HepG2 (cell line): ENCODE measurements around the gene SKP1. TPM values are rescaled to one million over a fixed set of nuclear protein-coding genes. Genes with fewer than 3 reads are reported as not detected.
A peak's percentile ranks its signal among the peaks of the same experiment; 100 is the strongest.

ENCODE experiments used
- ATAC-seq: fragments of 200-7000 bp; cut with Tn5 transposase; 3 replicates; pipeline ENCODE4 v1.9.1; 2020; ENCODE audit warnings: mild to moderate bottlenecking, moderate library complexity
- BruUV-seq: library from RNA; stranded (reverse); fragments of 400-500 nt; replicated peaks from 2 replicates; lab custom pipeline; 2021; lab: Mats Ljungman, UMichigan
- CTCF ChIA-PET: fragments of 300-600 bp; formaldehyde crosslinking; extraction: SDS; loops from one replicate; lab custom pipeline; 2021; ENCODE audit warnings: low total read pairs, inconsistent platforms, low intra/inter-chr PET ratio; lab: Yijun Ruan, JAX
- POLR2A ChIA-PET: fragments of 350-600 bp; sonication (Branson Sonifier 250); formaldehyde crosslinking; loops from one replicate; lab custom pipeline; 2020; ENCODE audit warnings: antibody characterized with exemption, inconsistent platforms; lab: Yijun Ruan, JAX
- DNase-seq: peaks from one replicate; pipeline ENCODE4 v3.0.0-alpha.2; 2015; ENCODE audit warnings: low spot score
- FAIRE-seq: peaks from 3 replicates; lab custom pipeline; 2011; peaks lifted over from hg19 to GRCh38; lab: Jason Lieb, UNC
- H2AFZ ChIP-seq: one replicate; pipeline ENCODE4 v1.6.1; 2011; ENCODE audit warnings: low read length, inconsistent platforms
- H3K27ac ChIP-seq: fragments of 300-600 bp; 3 replicates; pipeline ENCODE4 v1.8.0; 2011; ENCODE audit warnings: mixed run types, mild to moderate bottlenecking, mixed read lengths, low read length, inconsistent platforms; ENCODE audit not compliant: insufficient read depth; ENCODE audit errors: extremely low read length
- H3K27me3 ChIP-seq, 2 experiments: fragments of 200-600 bp in 1 of 2; 2 replicates in 1 of 2; 3 replicates in 1 of 2; pipeline versions ENCODE4 v1.6.0 to v1.8.0; 2011; ENCODE audit warnings: low read length in 2 of 2, mild to moderate bottlenecking in 2 of 2, moderate library complexity in 2 of 2, inconsistent platforms in 1 of 2; ENCODE audit not compliant: insufficient read depth in 2 of 2, control insufficient read depth in 1 of 2
- H3K36me3 ChIP-seq, 2 experiments: fragments of 200-600 bp in 1 of 2; replicated peaks in 1 of 2; 2 replicates in 1 of 2; 3 replicates in 1 of 2; pipeline versions ENCODE4 v1.5.1 to v1.8.0; 2011; ENCODE audit warnings: low read length in 2 of 2, inconsistent platforms in 1 of 2; ENCODE audit not compliant: insufficient read depth in 2 of 2, control insufficient read depth in 1 of 2
- H3K4me1 ChIP-seq: 2 replicates; pipeline ENCODE4 v1.5.1; 2012; ENCODE audit warnings: low read length, inconsistent platforms; ENCODE audit not compliant: insufficient read depth
- H3K4me2 ChIP-seq: 2 replicates; pipeline ENCODE4 v1.6.0; 2011; ENCODE audit warnings: low read depth, low read length, inconsistent platforms
- H3K4me3 ChIP-seq, 3 experiments: fragments of 200-600 bp in 1 of 3; sonication (generic), shearing (Covaris generic) in 1 of 3; replicated peaks in 1 of 3; 2 replicates each; pipeline ENCODE4 v1.5.1; 2011 to 2016; ENCODE audit warnings: low read length in 3 of 3, inconsistent platforms in 2 of 3, low read depth in 2 of 3, mild to moderate bottlenecking in 2 of 3, control low read depth in 1 of 3, mixed read lengths in 1 of 3; ENCODE audit not compliant: insufficient read depth in 1 of 3
- H3K79me2 ChIP-seq: one replicate; pipeline ENCODE4 v1.6.1; 2011; ENCODE audit warnings: low read length, inconsistent platforms; ENCODE audit not compliant: insufficient read depth
- H3K9ac ChIP-seq: 2 replicates; pipeline ENCODE4 v1.6.0; 2011; ENCODE audit warnings: mild to moderate bottlenecking, low read depth, low read length, inconsistent platforms; ENCODE audit not compliant: insufficient read depth
- H3K9me3 ChIP-seq: 2 replicates; pipeline ENCODE4 v1.5.1; 2012; ENCODE audit warnings: mild to moderate bottlenecking, low read length
- H4K20me1 ChIP-seq: 2 replicates; pipeline ENCODE4 v1.6.0; 2011; ENCODE audit warnings: inconsistent platforms, mild to moderate bottlenecking, low read length, moderate library complexity; ENCODE audit not compliant: insufficient read depth
- ARNT2 ChIP-seq: sonication (generic); formaldehyde crosslinking; IDR thresholded peaks from 2 replicates; pipeline ENCODE4 v1.8.0; 2022; ENCODE audit warnings: mild to moderate bottlenecking, low read depth, missing genetic modification reagents, moderate library complexity
- GFI1 ChIP-seq: sonication (generic); formaldehyde crosslinking; IDR thresholded peaks from 2 replicates; pipeline ENCODE4 v1.5.0; 2020; ENCODE audit warnings: missing genetic modification reagents, mild to moderate bottlenecking, borderline replicate concordance
- IRX3 ChIP-seq: sonication (generic); formaldehyde crosslinking; IDR thresholded peaks from 2 replicates; pipeline ENCODE4 v1.8.1; 2023; ENCODE audit warnings: mild to moderate bottlenecking, low read depth, missing genetic modification reagents, borderline replicate concordance
- KDM6A ChIP-seq: IDR thresholded peaks from 2 replicates; pipeline ENCODE4 v1.6.1; 2016; ENCODE audit warnings: low read depth
- USF2 ChIP-seq, 2 experiments: sonication (generic) in 1 of 2; formaldehyde crosslinking in 1 of 2; IDR thresholded peaks; 2 replicates each; pipeline versions ENCODE4 v1.5.1 to v1.6.1; 2011 to 2020; ENCODE audit warnings: borderline replicate concordance in 1 of 2, low read depth in 1 of 2, low read length in 1 of 2, mild to moderate bottlenecking in 1 of 2, missing genetic modification reagents in 1 of 2, moderate library complexity in 1 of 2
- ZBTB1 ChIP-seq: sonication (generic); formaldehyde crosslinking; IDR thresholded peaks from 2 replicates; pipeline ENCODE4 v1.4.0; 2020; ENCODE audit warnings: missing genetic modification reagents, borderline replicate concordance
- ZBTB33 ChIP-seq: sonication (generic); formaldehyde crosslinking; IDR thresholded peaks from 2 replicates; pipeline ENCODE4 v1.4.0; 2020; ENCODE audit warnings: missing genetic modification reagents
- ZFAT ChIP-seq: sonication (generic); formaldehyde crosslinking; conservative IDR thresholded peaks from 2 replicates; pipeline ENCODE4 v1.8.1; 2023; ENCODE audit warnings: missing genetic modification reagents, inconsistent platforms
- ZNF235 ChIP-seq: sonication (generic); formaldehyde crosslinking; IDR thresholded peaks from 2 replicates; pipeline ENCODE4 v1.8.1; 2023; ENCODE audit warnings: mild to moderate bottlenecking, missing genetic modification reagents, borderline replicate concordance
- ZNF30 ChIP-seq: sonication (generic); formaldehyde crosslinking; IDR thresholded peaks from 2 replicates; pipeline ENCODE4 v1.5.0; 2020; ENCODE audit warnings: mild to moderate bottlenecking, missing genetic modification reagents
- ZNF460 ChIP-seq: sonication (generic); formaldehyde crosslinking; IDR thresholded peaks from 2 replicates; pipeline ENCODE4 v1.5.1; 2020; ENCODE audit warnings: missing genetic modification reagents, mild to moderate bottlenecking, borderline replicate concordance
- ZNF564 ChIP-seq: sonication (generic); formaldehyde crosslinking; IDR thresholded peaks from 2 replicates; pipeline ENCODE4 v1.8.1; 2023; ENCODE audit warnings: mild to moderate bottlenecking, missing genetic modification reagents
- ZNF749 ChIP-seq: sonication (generic); formaldehyde crosslinking; IDR thresholded peaks from 2 replicates; pipeline ENCODE4 v1.8.0; 2022; ENCODE audit warnings: mild to moderate bottlenecking, missing genetic modification reagents, moderate library complexity, borderline replicate concordance
- ZNF770 ChIP-seq: sonication (generic); formaldehyde crosslinking; IDR thresholded peaks from 2 replicates; pipeline ENCODE4 v1.5.0; 2020; ENCODE audit warnings: mild to moderate bottlenecking, missing genetic modification reagents
- WGBS: methylation state at CpG from one replicate; pipeline ENCODE4 v1.1.6; 2017; ENCODE audit warnings: low lambda C conversion rate; 5-methylcytosine and 5-hydroxymethylcytosine counted together
- in situ Hi-C: cut with HindIII; loops from 2 replicates; pipeline ENCODE4 v1.10.0; 2017; ENCODE audit warnings: low pct_unique_long_range_greater_than_20kb; ENCODE audit not compliant: extremely low pct_ligation_motif_present
- intact Hi-C: fragments of 100-400 bp; cut with micrococcal nuclease; formaldehyde crosslinking; loops from one replicate; pipeline ENCODE4 v1.10.0; 2022; ENCODE audit not compliant: unreplicated experiment
- polyA plus RNA-seq, 8 experiments: library from polyadenylated mRNA; depleted of rRNA in 3 of 8; stranded (reverse) in 7 of 8; unstranded in 1 of 8; fragments of >200 nt; fragmentation: Illumina TruSeq in 4 of 8; extraction: Trizol in 4 of 8; gene quantifications; 2 replicates each; pipeline versions ENCODE4 v1.2.1 to v1.2.3, GENCODE V29; 2011 to 2016; ENCODE audit warnings: low read depth in 4 of 8, missing spikeins in 1 of 8, mixed read lengths in 1 of 8; ENCODE audit not compliant: insufficient read depth in 1 of 8
- total RNA-seq, 5 experiments: library from RNA; depleted of rRNA; stranded (reverse); fragments of >200 nt; fragmentation: Illumina TruSeq; extraction: Trizol; gene quantifications; 2 replicates each; pipeline ENCODE4 v1.2.3, GENCODE V29; 2016; ENCODE audit warnings: low read depth in 1 of 5

Gene SKP1
- total and polyA plus RNA-seq, 2 of the 13 experiments (the other 11 are each of a cell fraction or from before 2014, with no cell fraction given): 134 to 340 TPM

- H3K9ac ChIP-seq: no peak overlapping the region
- WGBS: 96% methylated on average over 6 of the region's 6 CpGs
- FAIRE-seq: no peak
- H3K9me3 ChIP-seq: no peaks in the 10 kb centered on the region
- no peaks in the 10 kb centered on the region for H3K27me3 ChIP-seq
- peaks cover 14 to 78% of the 10 kb centered on the region in 2 experiments; a peak in 4 of 5 replicates for H3K36me3 ChIP-seq
- H3K79me2 ChIP-seq: peaks cover 7% of the 10 kb centered on the region
- in situ Hi-C loops: no loop called here
- no peaks in the 10 kb centered on the region for H4K20me1 ChIP-seq
- no peak overlapping the region for H3K27ac ChIP-seq
- no peak for ATAC-seq
- H3K4me2 ChIP-seq: no peak overlapping the region
- ChIA-PET CTCF (no interaction called here), POLR2A (interaction anchor here (0.6 to 2.3 kb wide), 4 partner anchors 14 to 114 kb away, joined by 4 to 6 read pairs (median 4); partner anchors contain the start of gene SKP1)
- intact Hi-C loops: no loop called here
- DNase-seq: no peak
- H3K4me3 ChIP-seq: no peak overlapping the region
- 0 out of 2 replicates have a peak, but pooled peaks cover 7% of the 10 kb centered on the region for H3K4me1 ChIP-seq
- H2AFZ ChIP-seq: no peak overlapping the region
- no TSS peak for BruUV-seq
- TF ChIP-seq ZNF460: peak; percentile 56; the same call in 1 of the 2 replicates
- TF ChIP-seq ZBTB33 (CRISPR knock-in tag): 0 out of 2 replicates have a peak, but pooled peaks have one; percentile 63
- no peak for TF ChIP-seq ZBTB1 (CRISPR knock-in tag)
- no peak for TF ChIP-seq USF2 (IDR thresholded peaks at IDR 0.05; ENCODE audit: low read depth, low read length)
- TF ChIP-seq USF2 (CRISPR knock-in tag; IDR thresholded peaks at IDR 0.05; ENCODE audit: borderline replicate concordance): no peak
- no peak for TF ChIP-seq ARNT2 (CRISPR knock-in tag)
- no peak for TF ChIP-seq ZFAT (CRISPR knock-in tag)
- no peak for TF ChIP-seq ZNF235 (CRISPR knock-in tag)
- TF ChIP-seq GFI1 (CRISPR knock-in tag): no peak
- no peak for TF ChIP-seq ZNF749 (CRISPR knock-in tag)
- TF ChIP-seq ZNF30: no peak
- TF ChIP-seq ZNF564 (CRISPR knock-in tag): no peak
- TF ChIP-seq ZNF770: peak; percentile 67
- no peak for TF ChIP-seq IRX3 (CRISPR knock-in tag)
- TF ChIP-seq KDM6A (CRISPR knock-in tag): no peak
Observed at GRCh38 chr5:134161513-134162395, 15.0 kb downstream of the SKP1 start.
